ENCODE measurements around the gene RNF208. TPM values are rescaled to one million over a fixed set of nuclear protein-coding genes. Genes with fewer than 3 reads are reported as not detected.
A peak's percentile ranks its signal among the peaks of the same experiment; 100 is the strongest.

The RNF208 gene
- total and polyA plus RNA-seq, 9 of the 15 experiments (the other 6 are each of a cell fraction or from before 2014, with no cell fraction given): 0.15 to 6.9 (median 0.50) TPM; not detected in 2

GRCh38 chr9:137200311-137201204 is 21.5 kb downstream of the RNF208 start, which contains the start of gene TPRN (continued):
- TF ChIP-seq ZBTB11 (CRISPR knock-in tag; IDR thresholded peaks at IDR 0.05): peak in 1 of 3 experiments; percentile 70; a peak in 1 of 6 replicates
- no peak for TF ChIP-seq ZNF121 (CRISPR knock-in tag; conservative IDR thresholded peaks at IDR 0.05)
- TF ChIP-seq RB1 (IDR thresholded peaks at IDR 0.05; ENCODE audit: low read depth): peak; percentile 23
- 0 out of 2 replicates have a peak, but pooled peaks have one; percentile 27 for TF ChIP-seq ZNF766 (CRISPR knock-in tag; conservative IDR thresholded peaks at IDR 0.05)
- TF ChIP-seq FOXK2 (conservative IDR thresholded peaks at IDR 0.05 in 1 of 2, IDR thresholded peaks at IDR 0.05 in 1 of 2; ENCODE audit: low read depth in 2 of 2): peak in 1 of 2 experiments; percentile 70; a peak in 1 of 4 replicates
- TF ChIP-seq KDM5B (IDR thresholded peaks at IDR 0.05; ENCODE audit: insufficient replicate concordance, low read depth, low read length): peak; percentile 89
- no peak for TF ChIP-seq SFPQ (IDR thresholded peaks at IDR 0.05; ENCODE audit: low read depth, low read length)
- TF ChIP-seq POLR2B (IDR thresholded peaks at IDR 0.05; ENCODE audit: low read depth, partially characterized antibody): peak; percentile 76
- TF ChIP-seq CXXC5 (CRISPR knock-in tag; IDR thresholded peaks at IDR 0.05): peak; percentile 82; the same call in 1 of the 2 replicates
- peak; percentile 93 for TF ChIP-seq CCNT2 (IDR thresholded peaks at IDR 0.05; ENCODE audit: borderline replicate concordance, extremely low read depth, insufficient read length, low read depth, low read length)
- no peak for TF ChIP-seq NCOA1 (IDR thresholded peaks at IDR 0.05; ENCODE audit: low read depth)
- TF ChIP-seq AFF4 (CRISPR knock-in tag; IDR thresholded peaks at IDR 0.05): no peak
- peak; percentile 58 for TF ChIP-seq SAP30 (IDR thresholded peaks at IDR 0.05; ENCODE audit: borderline replicate concordance, insufficient read depth, low read depth, low read length, poor library complexity, severe bottlenecking)
- TF ChIP-seq TOE1 (IDR thresholded peaks at IDR 0.05; ENCODE audit: borderline replicate concordance): no peak
- TF ChIP-seq TOE1 (CRISPR knock-in tag; IDR thresholded peaks at IDR 0.05; ENCODE audit: borderline replicate concordance, low read depth): no peak

Data from K562 (cell line).